Parathyroid adenoma (tissue), 2 donors: ENCODE results near the gene SLC50A1.
"Not testable (repeated sequence)": the region's sequence is repeated elsewhere in the genome, so short reads cannot be mapped to it uniquely, and the experiment has no call there.

ENCODE experiments used
- H2AFZ ChIP-seq: fragments of 300-600 bp; sonication (generic); one replicate; pipeline ENCODE4 v1.7.0; 2017; ENCODE audit warnings: antibody characterized with exemption, mild to moderate bottlenecking
- H3K27ac ChIP-seq: fragments of 300-600 bp; sonication (generic); one replicate; pipeline ENCODE4 v1.7.0; 2017
- H3K27me3 ChIP-seq: fragments of 300-600 bp; sonication (generic); one replicate; pipeline ENCODE4 v1.7.0; 2017; ENCODE audit warnings: low read length; ENCODE audit not compliant: control insufficient read depth, insufficient read depth
- H3K36me3 ChIP-seq: fragments of 300-600 bp; sonication (generic); one replicate; pipeline ENCODE4 v1.7.0; 2017; ENCODE audit warnings: low read length; ENCODE audit not compliant: control insufficient read depth, insufficient read depth
- H3K4me1 ChIP-seq: fragments of 300-600 bp; sonication (generic); one replicate; pipeline ENCODE4 v1.7.0; 2017; ENCODE audit warnings: control low read depth
- H3K4me2 ChIP-seq: fragments of 300-600 bp; sonication (generic); one replicate; pipeline ENCODE4 v1.7.0; 2017; ENCODE audit warnings: low read length
- H3K4me3 ChIP-seq: fragments of 300-600 bp; sonication (generic); one replicate; pipeline ENCODE4 v1.7.0; 2017; ENCODE audit warnings: low read depth, low read length
- H3K79me2 ChIP-seq: fragments of 300-600 bp; sonication (generic); one replicate; pipeline ENCODE4 v1.7.0; 2017; ENCODE audit warnings: control low read depth
- H3K9ac ChIP-seq: fragments of 300-600 bp; sonication (generic); one replicate; pipeline ENCODE4 v1.7.0; 2017; ENCODE audit warnings: mild to moderate bottlenecking
- H3K9me3 ChIP-seq: fragments of 300-600 bp; sonication (generic); one replicate; pipeline ENCODE4 v1.7.0; 2017; ENCODE audit warnings: low read length; ENCODE audit not compliant: control insufficient read depth
- CTCF ChIP-seq: fragments of 300-600 bp; sonication (generic); IDR thresholded peaks from one replicate; pipeline ENCODE4 v1.7.0; 2017; ENCODE audit warnings: antibody characterized with exemption, mild to moderate bottlenecking
- donor health status: primary hyperparathyroidism.

Gene SLC50A1

GRCh38 chr1:155113450-155113980 lies 22.1 kb upstream of the SLC50A1 start:
- H3K4me3 ChIP-seq = no peak overlapping the region
- no peaks in the 10 kb centered on the region for H3K27me3 ChIP-seq
- H2AFZ ChIP-seq = no peak overlapping the region
- no peaks in the 10 kb centered on the region for H3K79me2 ChIP-seq
- no peak overlapping the region for H3K9ac ChIP-seq
- H3K27ac ChIP-seq = no peak overlapping the region
- H3K4me2 ChIP-seq = no peak overlapping the region
- H3K4me1 ChIP-seq = no peaks in the 10 kb centered on the region
- H3K9me3 ChIP-seq = no peaks in the 10 kb centered on the region
- TF ChIP-seq CTCF = no peak
- no peaks in the 10 kb centered on the region for H3K36me3 ChIP-seq

DNA sequence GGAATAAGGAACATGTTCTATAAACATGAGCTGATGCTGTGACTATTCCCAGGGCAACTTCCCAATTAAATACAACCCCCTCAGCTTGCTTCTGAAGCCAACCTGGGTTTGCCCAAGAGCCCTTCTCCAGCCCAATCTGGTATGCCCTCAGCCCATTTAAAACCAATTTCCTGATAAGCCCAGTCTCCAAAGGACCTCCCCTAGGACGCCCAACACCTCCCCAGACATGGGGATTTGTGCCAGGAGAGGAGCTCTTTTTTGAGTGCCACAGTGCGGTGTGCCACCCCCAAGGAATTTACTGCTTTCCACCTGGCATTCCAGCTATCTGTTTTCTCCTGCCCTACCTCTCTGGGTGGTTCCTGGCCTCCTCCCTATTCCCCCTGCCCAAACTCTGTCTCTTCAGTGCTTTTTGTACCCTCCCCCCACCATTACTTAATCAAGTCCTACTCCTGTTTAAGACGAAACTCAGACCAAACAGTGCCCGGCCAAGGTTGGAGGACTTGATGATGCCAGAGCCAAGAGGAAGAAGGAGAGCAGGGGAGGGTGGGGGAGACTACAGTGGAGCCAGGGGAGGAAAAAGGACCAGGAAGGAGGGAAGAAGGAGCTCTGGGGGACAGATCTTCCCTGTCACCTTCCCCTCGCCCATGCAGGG lies 19.4 kb upstream of the SLC50A1 start:
- H3K79me2 ChIP-seq = no peaks in the 10 kb centered on the region
- no peak for TF ChIP-seq CTCF

GRCh38 chr1:155117610-155118009 lies 18.0 kb upstream of the SLC50A1 start:
- Histone ChIP-seq H3K4me3 (no peak overlapping the region), H3K9ac (no peak overlapping the region), H3K36me3 (no peaks in the 10 kb centered on the region), H3K9me3 (no peaks in the 10 kb centered on the region), H3K27ac (no peak overlapping the region), H3K4me2 (no peak overlapping the region), H2AFZ (no peak overlapping the region), H3K79me2 (no peaks in the 10 kb centered on the region), H3K27me3 (no peaks in the 10 kb centered on the region), H3K4me1 (no peaks in the 10 kb centered on the region)
- TF ChIP-seq CTCF = no peak

More for the DNA sequence above, 19.4 kb upstream of the SLC50A1 start:
- H3K36me3 ChIP-seq = no peaks in the 10 kb centered on the region
- H3K27me3 ChIP-seq = no peaks in the 10 kb centered on the region
- no peak overlapping the region for H3K27ac ChIP-seq
- H3K4me3 ChIP-seq = no peak overlapping the region
- H3K9ac ChIP-seq = no peak overlapping the region
- H2AFZ ChIP-seq = no peak overlapping the region
- H3K4me2 ChIP-seq = no peak overlapping the region
- H3K9me3 ChIP-seq = no peaks in the 10 kb centered on the region
- H3K4me1 ChIP-seq = no peaks in the 10 kb centered on the region

- H3K4me3 ChIP-seq, H2AFZ ChIP-seq: not testable (repeated sequence)
Measured at GRCh38 chr1:155118090-155118489, 17.6 kb upstream of the SLC50A1 start.

DNA sequence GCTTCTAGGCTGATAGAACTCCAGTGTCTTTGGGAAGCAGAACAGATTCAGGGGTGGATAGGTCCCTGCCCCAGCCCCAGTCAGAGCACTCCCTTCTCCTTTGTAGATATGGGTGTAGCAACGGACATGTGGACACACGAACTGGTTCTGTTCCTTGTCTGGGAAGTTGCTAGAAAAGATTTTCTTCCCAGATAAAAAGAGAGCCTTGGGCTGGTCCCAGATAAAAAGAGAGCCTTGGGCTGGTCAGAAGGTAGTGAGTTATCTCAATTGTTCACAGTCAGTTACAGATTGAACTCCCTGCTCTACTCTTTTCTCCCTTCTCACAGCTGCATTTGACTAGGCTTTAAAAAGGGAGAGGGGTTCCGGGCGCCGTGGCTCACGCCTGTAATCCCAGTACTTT lies 15.4 kb upstream of the SLC50A1 start:
- H3K27ac ChIP-seq = no peak overlapping the region

More at GRCh38 chr1:155118090-155118489, 17.6 kb upstream of the SLC50A1 start:
- not testable (repeated sequence) for H3K9ac ChIP-seq, H3K9me3 ChIP-seq, H3K4me1 ChIP-seq, H3K79me2 ChIP-seq, H3K27me3 ChIP-seq, H3K4me2 ChIP-seq, H3K36me3 ChIP-seq, H3K27ac ChIP-seq

More for the DNA sequence above, 15.4 kb upstream of the SLC50A1 start:
- no peaks in the 10 kb centered on the region for H3K9me3 ChIP-seq
- no peaks in the 10 kb centered on the region for H3K79me2 ChIP-seq
- no peaks in the 10 kb centered on the region for H3K36me3 ChIP-seq
- no peak overlapping the region for H3K4me2 ChIP-seq
- H2AFZ ChIP-seq = no peak overlapping the region
- no peak for TF ChIP-seq CTCF
- no peak overlapping the region for H3K4me3 ChIP-seq
- no peak overlapping the region for H3K9ac ChIP-seq
- no peaks in the 10 kb centered on the region for H3K4me1 ChIP-seq
- H3K27me3 ChIP-seq = no peaks in the 10 kb centered on the region
